ENCODE measurements around the gene OTC. TPM values are rescaled to one million over a fixed set of nuclear protein-coding genes. Genes with fewer than 3 reads are reported as not detected.

The OTC gene
- polyA plus RNA-seq, 3 donors = 0.15 TPM; not detected in 2

DNA sequence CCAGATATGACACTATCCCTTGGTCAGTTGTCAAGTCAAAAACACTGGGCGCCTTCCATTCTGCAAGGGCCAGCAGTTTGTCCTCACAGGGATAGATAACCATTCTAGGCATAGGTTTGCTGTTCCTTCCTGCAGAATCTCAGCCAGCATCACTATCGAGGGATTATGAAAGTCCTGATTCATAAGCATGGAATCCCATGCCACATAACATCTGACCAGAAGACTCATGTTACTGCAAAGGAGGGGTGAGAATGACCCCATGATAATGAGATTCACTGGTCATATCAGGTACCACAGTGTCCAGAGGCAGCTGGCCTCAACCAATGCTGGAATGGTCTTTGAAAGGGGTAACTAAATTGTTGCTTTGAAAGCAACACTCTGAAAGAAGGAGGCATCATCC lies 84.7 kb downstream of the OTC start:
- no peak for DNase-seq (ENCODE audit: extremely low read depth in 1 of 11, low read depth in 9 of 11, low spot score in 4 of 11)

GRCh38 chrX:38438321-38438720 lies 85.9 kb downstream of the OTC start:
- no peak for DNase-seq (ENCODE audit: extremely low read depth in 1 of 11, low read depth in 9 of 11, low spot score in 4 of 11)

- DNase-seq (ENCODE audit: extremely low read depth in 1 of 11, low read depth in 9 of 11, low spot score in 4 of 11) = no peak
Measured at GRCh38 chrX:38452603-38453002, 100.2 kb downstream of the OTC start.

- peak in 1 of 11 donors; percentile 0 for DNase-seq (ENCODE audit: extremely low read depth in 1 of 11, low read depth in 9 of 11, low spot score in 4 of 11)
Measured at GRCh38 chrX:38458071-38458470, 105.7 kb downstream of the OTC start.

DNA sequence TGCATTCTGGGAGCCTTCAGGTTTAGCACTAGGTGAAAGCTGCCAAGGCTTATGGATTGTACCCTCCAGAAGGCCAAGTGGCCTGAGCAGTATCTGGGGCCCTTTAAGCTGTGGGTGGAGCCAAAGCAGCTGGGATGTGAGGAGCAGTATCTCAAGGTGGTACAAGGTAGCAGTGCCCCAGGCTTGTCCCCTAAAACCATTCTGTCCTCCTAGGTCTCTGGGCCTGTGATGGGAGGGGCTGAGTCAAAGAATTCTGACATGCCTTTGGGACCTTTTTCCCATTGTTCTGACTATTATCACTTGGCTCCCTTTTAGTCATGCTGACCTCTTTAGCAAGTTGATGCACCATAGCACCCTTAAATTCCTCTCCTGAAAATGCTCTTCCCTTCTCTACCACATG lies 109.9 kb downstream of the OTC start:
- DNase-seq (ENCODE audit: extremely low read depth in 1 of 11, low read depth in 9 of 11, low spot score in 4 of 11) = no peak

GRCh38 chrX:38465686-38466085 lies 113.3 kb downstream of the OTC start:
- no peak for DNase-seq (ENCODE audit: extremely low read depth in 1 of 11, low read depth in 9 of 11, low spot score in 4 of 11)

DNA sequence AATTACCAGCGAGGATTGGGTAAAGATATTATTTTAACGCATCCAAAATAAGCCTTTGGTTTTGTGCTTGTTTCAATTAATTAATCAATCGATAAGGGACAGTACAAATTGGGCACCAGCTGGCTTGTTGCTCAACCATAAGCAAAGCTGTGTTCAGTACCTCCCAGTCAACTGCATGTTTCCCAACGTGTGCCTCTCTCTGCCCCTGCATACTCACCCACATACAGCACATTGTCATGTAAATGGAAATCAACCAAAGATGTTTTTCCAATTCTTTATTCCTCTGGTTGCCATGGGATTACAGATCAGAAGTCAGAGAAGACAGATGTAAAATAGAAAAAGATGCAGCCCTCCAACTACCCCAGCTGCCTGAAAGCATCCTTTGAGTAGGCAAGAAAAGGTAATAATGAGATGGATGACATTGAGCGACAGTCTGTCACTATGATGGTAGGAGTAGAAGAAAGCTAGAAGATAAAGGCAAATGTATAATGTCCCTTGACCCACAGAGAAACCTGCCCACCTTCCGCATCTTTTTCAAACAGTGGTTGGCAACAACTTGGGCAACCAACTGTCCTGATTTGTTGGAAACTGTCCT lies 116.3 kb downstream of the OTC start:
- no peak for DNase-seq (ENCODE audit: extremely low read depth in 1 of 11, low read depth in 9 of 11, low spot score in 4 of 11)

Other genes with a start within 250 kb of the OTC start
- gene SRPX, start 131.7 kb upstream of the OTC start, polyA plus RNA-seq (ENCODE audit: insufficient read length in 3 of 3) = 10 to 100 TPM in 2 of 3 donors, 1 to 10 TPM in 1; 10.0 to 18.7 (median 16.6) TPM
- 10 to 100 TPM; 12.6 to 21.6 (median 17.8) TPM for gene RPGR, start 25.1 kb upstream of the OTC start, polyA plus RNA-seq (ENCODE audit: insufficient read length in 3 of 3)
- gene TSPAN7, start 208.9 kb downstream of the OTC start, polyA plus RNA-seq (ENCODE audit: insufficient read length in 3 of 3) = 10 to 100 TPM; 42.6 to 54.0 (median 45.9) TPM